KOPT-K1 (cell line): ENCODE results near the gene FCGBP.
"Not testable (repeated sequence)": the region's sequence is repeated elsewhere in the genome, so short reads cannot be mapped to it uniquely, and the experiment has no call there.

ENCODE experiments used
- H3K27ac ChIP-seq: fragments of 200-600 bp; sonication (generic); 2 replicates; pipeline ENCODE4 v1.5.1; 2016; ENCODE audit warnings: antibody characterized with exemption, mild to moderate bottlenecking, low read depth, low read length; ENCODE audit not compliant: poor library complexity, severe bottlenecking
- H3K36me3 ChIP-seq: fragments of 200-600 bp; sonication (generic); 2 replicates; pipeline ENCODE4 v1.5.1; 2017; ENCODE audit warnings: antibody characterized with exemption, mild to moderate bottlenecking, low read length, moderate library complexity; ENCODE audit not compliant: insufficient read depth
- H3K9me3 ChIP-seq: fragments of 200-600 bp; sonication (generic); 2 replicates; pipeline ENCODE4 v1.5.1; 2017; ENCODE audit warnings: antibody characterized with exemption, low read length, mild to moderate bottlenecking; ENCODE audit not compliant: insufficient read depth, poor library complexity, severe bottlenecking

The FCGBP gene

DNA sequence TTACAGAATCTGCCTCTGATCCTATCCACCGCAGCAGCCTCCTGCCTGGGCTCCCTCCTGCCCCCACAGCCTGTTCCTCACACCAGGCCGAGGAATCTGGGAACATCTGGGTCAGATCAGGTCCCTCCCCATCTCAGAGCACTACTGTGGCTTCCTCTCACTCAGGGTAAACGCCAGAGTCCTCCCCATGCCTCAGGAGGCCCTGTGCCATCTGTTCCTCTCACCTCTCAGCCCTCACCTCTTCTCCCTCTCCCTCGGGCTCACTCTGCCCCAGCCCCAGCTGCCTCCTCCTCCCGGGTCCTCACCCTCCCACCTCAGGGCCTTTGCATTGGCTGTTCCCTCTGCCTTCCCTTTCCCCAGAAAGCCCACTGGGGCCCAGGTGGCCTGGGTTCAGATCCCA lies 18.2 kb downstream of the FCGBP start:
- no peak overlapping the region for H3K27ac ChIP-seq
- H3K9me3 ChIP-seq: no peaks in the 10 kb centered on the region
- H3K36me3 ChIP-seq: no peaks in the 10 kb centered on the region

DNA sequence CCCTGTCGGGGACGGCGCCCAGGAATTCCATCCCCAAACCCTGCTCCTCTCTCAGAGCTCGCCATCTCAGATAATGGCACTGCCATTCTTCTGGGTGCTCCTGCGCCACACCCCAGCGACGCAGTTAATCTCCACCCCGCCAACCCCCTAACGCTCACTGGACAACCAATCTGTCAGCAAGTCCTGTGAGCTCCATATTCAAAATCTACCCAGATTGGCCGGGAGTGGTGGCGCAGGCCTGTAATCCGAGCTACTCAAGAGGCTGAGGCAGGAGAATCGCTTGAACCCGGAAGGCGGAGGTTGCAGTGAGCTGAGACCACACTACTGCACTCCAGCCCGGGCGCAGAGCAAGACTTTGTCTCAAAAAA lies 18.6 kb downstream of the FCGBP start:
- H3K9me3 ChIP-seq: no peaks in the 10 kb centered on the region
- H3K27ac ChIP-seq: no peak overlapping the region
- H3K36me3 ChIP-seq: no peaks in the 10 kb centered on the region

DNA sequence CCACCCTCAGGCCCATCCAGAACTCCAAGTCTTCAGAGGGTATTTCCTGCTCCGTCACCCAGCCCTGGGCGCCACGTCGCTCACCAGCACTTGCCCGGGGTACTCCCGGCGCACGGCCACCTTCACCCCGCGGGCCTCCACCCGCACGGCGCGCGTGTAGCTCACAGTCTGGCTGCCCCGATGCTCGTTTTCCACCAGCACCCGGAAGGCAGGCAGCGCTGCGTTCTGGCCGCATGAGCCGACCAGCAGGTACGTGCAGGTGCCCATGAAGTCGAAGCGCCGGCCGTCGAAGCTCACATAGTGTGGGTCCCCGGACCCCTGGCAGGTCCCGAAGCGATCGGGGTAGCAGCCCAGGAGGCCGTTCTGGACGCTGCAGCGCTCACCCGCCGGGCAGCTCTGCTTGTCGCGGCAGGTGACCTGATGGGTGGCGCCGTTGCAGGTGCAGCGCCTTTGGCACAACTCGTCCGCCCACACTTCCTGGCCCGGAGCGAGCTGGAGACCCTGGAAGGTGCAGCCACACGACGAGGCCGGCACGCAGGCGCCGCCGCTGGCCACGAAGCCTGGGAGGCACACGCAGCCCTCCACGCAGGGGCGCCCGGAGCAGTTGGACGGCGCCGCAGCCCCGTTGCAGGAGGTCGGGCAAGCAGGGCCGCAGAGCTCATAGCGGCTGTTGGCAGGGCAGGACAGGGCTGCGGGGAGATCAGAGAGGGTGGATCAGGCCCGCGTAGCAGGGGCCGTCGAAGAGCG lies 19.2 kb downstream of the FCGBP start:
- H3K36me3 ChIP-seq: no peaks in the 10 kb centered on the region
- no peak overlapping the region for H3K27ac ChIP-seq
- H3K9me3 ChIP-seq: no peaks in the 10 kb centered on the region

DNA sequence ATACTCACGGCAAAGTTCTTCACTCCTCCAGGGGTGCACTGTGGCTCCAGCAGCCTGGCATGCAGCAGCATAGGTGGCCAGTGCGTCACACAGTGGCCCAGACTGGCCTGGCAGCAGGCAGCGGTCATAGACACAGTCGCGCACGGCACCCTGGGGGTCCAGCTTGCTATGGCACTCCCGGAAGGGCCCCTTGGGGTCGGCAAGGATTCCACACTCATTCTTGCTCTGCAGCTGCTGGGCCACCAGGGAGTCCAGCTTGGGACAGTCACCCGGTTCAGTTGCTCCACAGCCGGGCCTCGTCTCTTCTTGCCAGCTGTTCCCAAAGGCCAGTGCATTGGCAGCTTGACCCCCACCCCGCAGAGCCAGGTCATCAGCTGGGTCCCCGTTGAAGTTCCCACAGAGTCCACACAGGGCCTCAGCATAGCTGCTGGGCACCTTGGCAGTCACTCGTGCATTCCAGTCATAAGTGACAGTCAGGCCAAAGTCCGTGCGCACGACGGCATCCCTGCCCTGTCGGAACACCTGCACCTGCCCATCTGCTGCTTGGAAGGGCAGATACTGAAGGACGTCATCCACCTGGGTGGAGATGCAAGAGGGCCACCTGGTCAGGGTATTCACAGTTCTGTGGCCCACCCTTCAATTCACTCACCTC lies 20.6 kb downstream of the FCGBP start:
- Histone ChIP-seq H3K9me3 (no peaks in the 10 kb centered on the region), H3K27ac (no peak overlapping the region), H3K36me3 (no peaks in the 10 kb centered on the region)

DNA sequence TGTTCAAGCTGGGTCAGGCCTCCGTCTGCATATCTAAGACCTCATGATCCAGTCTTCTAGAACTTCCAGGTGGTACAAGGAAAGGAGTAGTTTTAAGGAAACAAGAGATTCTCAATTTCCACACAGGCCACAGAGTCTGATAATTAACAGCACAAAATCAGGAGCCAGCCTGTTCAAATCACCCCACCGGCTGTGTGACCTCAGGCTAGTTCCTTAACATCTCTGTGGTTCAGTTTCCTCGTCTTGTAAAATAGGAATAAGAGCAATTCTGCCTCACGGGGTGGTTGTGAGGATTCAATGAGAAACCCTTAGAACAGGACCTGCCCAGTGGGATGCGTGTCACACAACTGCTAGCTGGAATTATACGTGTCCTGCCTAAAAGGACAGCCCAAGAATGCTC lies 25.6 kb downstream of the FCGBP start:
- Histone ChIP-seq H3K27ac (no peak overlapping the region), H3K36me3 (no peaks in the 10 kb centered on the region), H3K9me3 (no peaks in the 10 kb centered on the region)

DNA sequence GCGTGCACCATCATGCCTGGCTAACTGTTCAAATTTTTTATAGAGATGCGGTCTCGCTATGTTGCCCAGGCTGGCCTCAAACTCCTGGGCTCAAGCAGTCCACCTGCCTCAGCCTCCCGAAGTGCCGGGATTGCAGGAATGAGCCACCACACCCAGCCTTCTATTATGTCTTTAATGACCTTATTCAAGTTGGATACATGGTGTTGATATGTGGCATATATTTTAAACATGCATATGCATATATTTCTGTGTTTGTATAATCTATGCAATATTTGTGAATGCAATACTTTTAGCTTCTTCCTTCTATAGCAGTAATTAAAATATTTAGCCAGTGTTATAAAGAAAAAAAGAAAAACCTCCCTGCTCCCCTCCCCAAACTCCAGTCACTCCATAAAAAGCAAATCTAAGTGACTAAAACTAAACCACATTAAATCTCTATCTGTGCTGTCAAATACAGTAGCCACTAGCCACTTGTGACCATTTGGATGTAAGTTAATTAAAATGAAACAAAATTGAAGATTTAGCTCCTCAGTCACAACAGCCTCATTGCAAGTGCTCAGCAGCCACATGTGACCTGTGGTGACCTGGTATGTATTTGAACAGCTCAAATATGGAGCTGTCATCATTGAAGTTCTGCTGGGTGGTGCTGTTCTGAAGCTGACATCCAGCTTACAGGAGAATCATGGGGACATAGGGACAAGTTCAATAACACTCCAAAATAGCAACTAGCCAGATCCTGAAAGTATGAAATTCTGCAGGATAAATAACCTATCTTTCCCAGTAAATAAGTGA lies 27.4 kb downstream of the FCGBP start:
- H3K27ac ChIP-seq: no peak overlapping the region
- H3K9me3 ChIP-seq: no peaks in the 10 kb centered on the region
- no peaks in the 10 kb centered on the region for H3K36me3 ChIP-seq

DNA sequence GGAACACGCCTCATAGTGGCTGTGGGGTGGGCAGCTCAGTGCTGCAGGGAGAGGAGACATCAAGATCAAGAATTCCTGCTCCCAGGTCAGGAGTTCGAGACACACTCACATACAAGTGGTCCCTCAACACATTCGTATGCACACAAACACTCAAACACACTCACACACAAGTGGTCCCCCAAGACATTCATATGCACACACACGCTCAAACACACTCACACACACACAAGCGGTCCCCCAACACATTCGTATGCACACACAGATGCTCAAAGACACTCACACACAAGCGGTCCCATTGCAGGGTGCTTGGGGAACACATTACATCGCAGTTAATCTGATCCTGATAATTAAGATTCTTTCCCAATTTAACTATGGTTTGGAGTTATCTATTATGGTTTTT lies 28.2 kb downstream of the FCGBP start:
- H3K36me3 ChIP-seq: no peaks in the 10 kb centered on the region
- no peak overlapping the region for H3K27ac ChIP-seq
- no peaks in the 10 kb centered on the region for H3K9me3 ChIP-seq

DNA sequence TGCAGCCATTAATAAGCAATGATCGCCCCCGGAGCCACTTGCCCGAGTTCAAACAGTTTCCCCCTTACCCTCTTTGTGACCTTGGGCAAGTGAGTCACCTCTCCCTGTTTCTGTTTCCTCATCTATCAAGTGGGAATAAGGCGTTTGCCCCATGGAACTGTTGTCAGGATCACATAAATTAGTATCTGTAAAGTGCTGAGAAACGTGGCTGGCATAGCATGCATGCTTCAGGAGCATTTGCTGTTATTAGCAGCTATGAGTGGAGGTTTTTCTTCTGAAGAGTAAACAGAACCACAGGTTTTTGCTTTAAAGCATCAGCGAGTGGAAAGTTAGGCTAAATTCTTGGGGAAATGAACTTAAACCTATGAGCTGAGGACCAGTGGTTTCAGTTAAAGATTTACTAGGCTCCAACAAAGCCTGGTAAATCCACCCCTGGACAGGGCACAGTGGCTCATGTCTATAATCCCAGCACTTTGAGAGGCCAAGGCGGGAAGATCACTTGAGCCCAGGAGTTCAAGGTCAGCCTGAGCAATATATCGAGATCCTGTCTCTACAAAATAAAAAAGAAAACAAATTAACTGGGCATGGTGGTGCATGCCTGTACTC lies 30.8 kb downstream of the FCGBP start:
- not testable (repeated sequence) for H3K27ac ChIP-seq, H3K9me3 ChIP-seq, H3K36me3 ChIP-seq

DNA sequence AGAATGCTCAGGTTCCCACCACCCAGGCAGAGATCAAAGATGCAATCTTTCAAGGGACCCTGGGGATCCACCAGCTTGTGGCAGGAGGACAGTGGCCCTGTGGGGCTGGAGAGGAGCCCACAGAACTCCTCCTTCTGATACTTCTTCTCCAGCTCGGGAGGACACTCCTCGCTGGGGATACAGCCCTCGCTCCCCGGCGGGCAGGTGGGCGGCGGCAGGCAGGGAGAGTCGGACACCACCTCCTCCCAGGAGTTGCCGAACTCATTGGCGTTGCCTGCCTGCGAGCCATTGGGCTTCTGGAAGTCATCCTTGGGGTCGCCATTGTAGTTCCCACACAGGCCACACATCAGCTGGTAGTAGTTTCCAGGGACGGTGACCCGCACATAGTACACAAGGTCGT lies 32.1 kb downstream of the FCGBP start:
- not testable (repeated sequence) for H3K27ac ChIP-seq, H3K36me3 ChIP-seq, H3K9me3 ChIP-seq

DNA sequence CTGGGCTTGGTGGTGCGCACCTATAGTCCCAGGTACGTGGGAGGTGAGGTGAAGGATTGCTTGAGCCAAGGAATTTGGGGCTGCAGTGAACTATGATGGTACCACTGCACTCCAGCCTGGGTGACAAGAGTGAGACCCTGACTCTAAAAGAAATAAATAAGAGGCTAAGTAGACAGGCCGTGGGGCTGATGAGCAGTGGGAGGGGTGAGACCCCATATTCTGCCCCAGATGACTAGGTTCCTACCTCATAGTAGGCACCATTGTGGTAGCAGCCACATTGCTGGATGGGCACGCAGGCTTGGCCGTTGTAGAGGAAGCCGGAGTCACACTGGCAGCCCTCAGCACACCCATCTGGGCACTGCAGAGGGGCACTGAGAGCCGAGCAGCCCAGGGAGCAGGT lies 32.8 kb downstream of the FCGBP start:
- not testable (repeated sequence) for H3K9me3 ChIP-seq, H3K36me3 ChIP-seq, H3K27ac ChIP-seq

DNA sequence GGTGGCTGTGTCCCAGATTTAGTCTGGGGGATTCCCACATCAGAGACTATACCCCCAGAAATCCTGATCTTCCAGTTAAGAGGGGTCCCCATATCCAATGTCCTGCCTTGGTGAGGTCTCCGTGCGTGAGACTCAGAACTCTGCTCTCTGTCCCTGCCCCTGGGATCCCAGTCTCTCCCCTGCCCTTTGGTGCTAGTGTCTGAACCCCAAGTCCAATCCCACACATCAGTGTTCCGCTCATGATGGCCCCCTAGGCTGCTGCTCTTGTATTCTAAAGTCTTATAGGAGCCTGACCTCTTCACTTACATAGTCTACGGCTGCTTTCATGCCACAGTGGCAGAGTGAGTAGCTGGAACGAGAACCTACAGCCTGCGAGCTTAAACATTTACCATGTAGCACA lies 35.6 kb downstream of the FCGBP start:
- H3K36me3 ChIP-seq, H3K9me3 ChIP-seq, H3K27ac ChIP-seq: not testable (repeated sequence)

DNA sequence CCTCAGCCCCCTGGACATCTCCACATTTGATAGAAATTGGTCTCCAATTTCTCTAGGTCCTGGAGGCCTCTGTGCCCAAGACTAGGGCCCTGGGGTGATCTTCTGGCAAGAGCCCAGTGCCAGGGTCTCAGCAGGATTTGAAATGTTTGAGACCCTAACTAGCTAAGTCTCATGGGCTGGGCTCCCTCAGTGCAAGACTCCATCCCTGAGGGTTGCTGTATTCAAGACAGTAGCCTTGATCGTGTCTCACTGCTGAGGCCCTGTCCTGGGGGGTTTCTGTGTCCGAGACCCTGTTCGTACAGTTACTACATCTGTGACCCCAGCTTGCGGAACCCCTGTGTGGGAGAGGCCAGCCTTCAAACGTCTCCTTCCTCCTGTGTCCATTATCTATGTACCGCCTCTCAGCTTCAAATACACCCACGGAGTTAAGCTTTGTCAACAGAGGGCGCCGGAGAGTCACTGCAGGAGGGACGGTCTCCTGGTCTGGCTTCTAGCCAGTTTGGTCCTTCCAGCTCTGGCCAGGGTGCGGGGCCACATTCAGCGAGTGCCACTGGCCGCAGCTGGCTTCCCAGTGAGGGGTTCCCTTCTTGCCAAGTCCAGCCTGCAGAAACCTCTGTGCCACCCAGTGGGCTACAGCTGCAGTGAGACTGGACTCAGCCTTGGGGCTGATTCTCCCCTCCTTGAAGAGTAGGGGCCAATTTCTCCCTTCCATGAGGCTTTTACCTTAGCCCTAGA lies 36.8 kb downstream of the FCGBP start:
- H3K9me3 ChIP-seq, H3K27ac ChIP-seq, H3K36me3 ChIP-seq: not testable (repeated sequence)

DNA sequence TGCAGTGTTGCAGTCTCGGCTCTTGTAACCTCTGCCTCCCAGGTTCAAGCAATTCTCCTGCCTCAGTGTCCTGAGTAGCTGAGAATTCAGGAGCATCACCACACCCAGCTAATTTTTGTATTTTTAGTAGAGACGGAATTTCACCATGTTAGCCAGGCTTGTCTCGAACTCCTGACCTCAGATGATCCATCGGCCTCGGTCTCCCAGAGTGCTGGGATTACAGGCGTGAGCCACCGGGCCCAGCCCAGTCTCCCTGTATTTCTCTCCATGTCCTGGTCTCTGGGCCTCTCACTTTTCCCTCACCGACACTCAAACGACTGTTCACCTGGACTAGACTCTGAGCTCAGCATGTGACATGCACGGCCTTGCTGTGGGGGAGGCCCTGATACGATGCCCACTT lies 39.3 kb downstream of the FCGBP start:
- H3K27ac ChIP-seq, H3K9me3 ChIP-seq, H3K36me3 ChIP-seq: not testable (repeated sequence)

DNA sequence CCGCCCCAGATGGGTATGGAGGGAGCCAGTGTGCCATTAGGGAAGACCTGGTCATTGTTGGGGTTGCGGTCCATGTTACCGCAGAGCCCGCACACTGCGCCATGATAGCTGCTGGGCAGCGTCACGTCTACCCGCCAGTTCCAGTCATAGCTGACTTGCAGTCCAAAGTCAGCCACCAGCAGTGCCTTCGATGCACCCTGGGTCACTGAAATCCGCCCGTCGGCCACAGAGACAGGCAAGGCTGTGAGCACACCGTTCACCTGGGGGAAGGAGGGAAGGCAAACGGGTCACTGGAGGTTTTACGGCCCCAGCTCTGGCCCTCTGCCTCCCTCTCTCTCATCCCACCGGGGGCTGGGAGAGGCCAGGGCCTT lies 40.2 kb downstream of the FCGBP start:
- not testable (repeated sequence) for H3K27ac ChIP-seq, H3K36me3 ChIP-seq, H3K9me3 ChIP-seq
